GM19193 (cell line): ENCODE results near the gene CCL14.

Experiments used
- POLR2A ChIP-seq: IDR thresholded peaks from 4 replicates; pipeline ENCODE4 v1.6.1; 2011; ENCODE audit not compliant: insufficient read depth, insufficient read length; ENCODE audit errors: extremely low read depth

Gene CCL14

DNA sequence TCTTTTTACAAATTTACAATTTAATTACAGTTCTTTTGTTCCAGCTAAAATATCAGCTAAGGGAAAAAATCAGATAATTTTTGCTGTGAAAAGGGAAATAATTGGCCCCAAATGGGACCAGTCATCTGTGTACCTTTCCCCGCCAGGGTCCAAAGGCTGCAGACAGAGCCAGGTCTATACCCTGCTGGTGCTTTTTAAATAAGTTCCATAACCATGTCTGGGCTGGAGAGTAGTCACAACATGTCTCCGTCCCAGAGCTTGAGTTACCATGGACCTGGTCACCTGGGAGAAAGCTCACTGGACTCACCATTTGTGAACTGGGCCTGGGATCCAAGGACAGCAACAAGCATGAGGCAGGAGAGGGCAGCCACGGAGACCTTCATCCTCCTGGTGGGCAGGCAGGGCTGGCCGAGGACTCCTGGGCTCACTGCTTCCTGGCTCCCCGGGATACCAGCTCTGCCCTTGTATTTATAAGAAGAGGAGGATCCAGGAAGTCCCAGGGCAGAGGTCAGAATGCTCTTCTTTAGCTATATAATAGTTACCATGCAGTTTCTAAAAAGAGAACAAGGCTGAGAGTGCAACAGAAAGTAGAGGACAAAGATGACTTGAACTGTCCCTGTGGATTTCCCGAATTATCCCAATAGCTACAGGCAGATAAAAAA is 14.7 kb upstream of the CCL14 start, which contains the start of gene CCL15:
CCL15 (minus strand) TSS at position 444 of the 662 bp plus-strand sequence; CDS start at position 383, 61 bp downstream.
- no peak for TF ChIP-seq POLR2A

DNA sequence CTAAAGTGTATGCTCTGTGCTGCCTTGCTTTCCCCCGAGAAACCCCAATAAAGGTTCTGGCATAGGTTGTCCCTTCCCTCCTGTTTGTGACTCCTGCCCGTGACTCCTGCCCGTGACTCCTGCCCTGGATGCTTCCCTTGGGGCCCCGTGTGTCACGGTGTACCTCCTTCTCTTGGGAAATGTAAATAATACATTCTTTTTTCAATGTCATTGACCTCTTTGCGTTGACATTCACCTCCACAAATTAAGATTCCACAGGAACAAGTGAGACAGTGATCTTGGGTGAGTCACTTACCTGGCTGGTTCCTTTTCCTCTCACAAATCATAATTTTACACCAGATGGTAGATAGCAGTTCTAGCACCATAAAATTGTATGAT is 14.2 kb upstream of the CCL14 start:
- no peak for TF ChIP-seq POLR2A

DNA sequence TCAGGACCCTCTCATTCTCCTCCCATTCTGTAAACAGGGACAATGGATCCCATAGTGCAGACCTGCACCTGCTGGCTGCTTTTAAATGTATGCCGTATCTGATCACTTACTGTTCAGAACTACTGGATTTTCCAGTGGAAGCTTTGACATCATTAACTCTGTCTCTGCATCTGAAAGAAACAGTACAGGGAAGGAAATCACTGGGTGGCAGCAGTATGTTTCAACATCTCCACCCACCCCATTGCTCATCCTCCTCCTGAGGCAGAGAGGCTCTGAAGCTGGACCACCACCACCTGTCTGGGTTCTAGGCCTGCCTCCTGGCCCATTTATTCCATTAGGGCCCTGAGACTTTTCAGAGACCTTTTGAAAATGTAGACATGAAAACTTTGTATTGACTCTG is 12.2 kb upstream of the CCL14 start:
- TF ChIP-seq POLR2A, result no peak

DNA sequence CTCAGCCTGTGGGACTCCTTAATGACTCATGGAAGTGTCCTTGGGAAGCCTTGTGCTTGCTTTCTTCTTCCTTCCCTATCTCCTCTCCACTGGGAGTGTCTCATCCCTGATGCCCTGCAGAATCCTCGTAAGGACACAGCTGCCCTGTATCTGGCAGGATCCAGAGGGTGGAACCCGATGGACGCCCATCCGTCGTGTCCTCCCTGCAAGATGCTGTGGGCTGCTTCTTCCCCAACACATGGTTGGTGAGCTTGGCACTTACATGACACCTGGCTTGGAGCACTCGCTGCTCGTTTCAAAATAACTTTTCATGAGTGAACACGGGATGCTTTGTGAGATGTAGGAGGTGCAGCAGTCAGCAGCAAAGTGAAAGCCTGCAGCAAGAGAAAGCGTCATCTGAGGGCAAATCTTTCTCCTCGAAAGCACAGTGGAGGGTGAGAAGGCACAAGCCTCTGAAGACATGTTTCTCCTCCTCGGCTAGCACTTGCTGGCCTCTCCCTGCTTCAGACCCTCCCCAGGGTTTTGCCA is 11.6 kb upstream of the CCL14 start:
- TF ChIP-seq POLR2A, result no peak

DNA sequence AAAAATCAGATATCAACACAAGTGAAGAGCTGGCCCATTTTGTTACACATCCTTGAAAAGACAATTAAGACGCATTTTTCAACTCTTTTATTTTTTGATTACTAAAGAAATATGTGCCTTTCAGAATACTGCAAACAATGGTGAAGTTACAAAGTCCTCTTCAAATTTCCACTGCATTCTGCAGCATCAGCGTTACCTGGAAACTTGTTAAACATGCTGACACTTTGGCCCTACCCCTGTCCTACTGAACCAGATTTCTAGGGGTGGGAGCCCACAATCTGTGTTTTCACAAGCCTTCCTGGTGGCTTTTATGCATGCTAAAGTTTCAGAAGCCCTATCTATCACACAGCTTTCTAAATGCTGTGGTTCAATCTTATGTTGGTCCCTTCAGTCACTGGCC is 4.5 kb upstream of the CCL14 start:
- no peak for TF ChIP-seq POLR2A

DNA sequence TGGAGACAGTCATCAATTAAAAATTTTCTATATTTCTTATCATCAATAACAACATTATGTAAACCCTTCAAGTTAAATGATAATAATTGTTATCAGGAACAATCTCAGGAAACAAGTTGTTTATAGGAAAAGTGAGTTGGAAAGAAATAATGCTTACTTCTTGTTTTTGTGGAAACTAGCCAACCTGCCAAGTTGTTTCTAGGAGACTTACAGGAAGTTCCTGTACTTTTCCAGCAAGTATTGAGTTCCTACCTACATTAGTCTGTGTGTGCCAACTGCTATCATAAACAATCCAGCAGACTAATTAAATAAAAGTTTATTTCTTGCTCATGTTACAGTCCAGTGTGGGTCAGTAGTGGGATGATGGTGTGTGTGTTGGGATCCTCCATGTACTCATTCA is 1.6 kb upstream of the CCL14 start:
- TF ChIP-seq POLR2A, result no peak

DNA sequence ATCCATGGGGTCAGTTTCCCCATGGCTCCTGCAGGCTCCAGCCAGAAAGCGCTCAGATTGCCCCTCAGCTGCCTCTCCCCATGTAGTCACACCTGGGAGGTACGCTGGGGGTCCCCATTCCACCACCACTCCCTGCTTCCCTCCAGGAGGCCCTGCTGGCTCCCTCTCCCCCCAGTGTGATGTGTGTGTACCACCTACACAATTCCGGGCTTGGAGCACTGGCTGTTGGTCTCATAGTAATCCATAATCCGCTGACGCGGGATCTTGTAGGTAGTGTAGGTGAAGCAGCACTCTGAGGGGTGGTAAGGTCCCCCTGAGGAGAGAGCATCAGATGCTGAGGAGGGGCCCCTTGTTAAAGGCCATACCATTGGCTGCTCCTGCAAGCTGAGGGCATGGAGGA is 2.4 kb downstream of the CCL14 start:
- no peak for TF ChIP-seq POLR2A

DNA sequence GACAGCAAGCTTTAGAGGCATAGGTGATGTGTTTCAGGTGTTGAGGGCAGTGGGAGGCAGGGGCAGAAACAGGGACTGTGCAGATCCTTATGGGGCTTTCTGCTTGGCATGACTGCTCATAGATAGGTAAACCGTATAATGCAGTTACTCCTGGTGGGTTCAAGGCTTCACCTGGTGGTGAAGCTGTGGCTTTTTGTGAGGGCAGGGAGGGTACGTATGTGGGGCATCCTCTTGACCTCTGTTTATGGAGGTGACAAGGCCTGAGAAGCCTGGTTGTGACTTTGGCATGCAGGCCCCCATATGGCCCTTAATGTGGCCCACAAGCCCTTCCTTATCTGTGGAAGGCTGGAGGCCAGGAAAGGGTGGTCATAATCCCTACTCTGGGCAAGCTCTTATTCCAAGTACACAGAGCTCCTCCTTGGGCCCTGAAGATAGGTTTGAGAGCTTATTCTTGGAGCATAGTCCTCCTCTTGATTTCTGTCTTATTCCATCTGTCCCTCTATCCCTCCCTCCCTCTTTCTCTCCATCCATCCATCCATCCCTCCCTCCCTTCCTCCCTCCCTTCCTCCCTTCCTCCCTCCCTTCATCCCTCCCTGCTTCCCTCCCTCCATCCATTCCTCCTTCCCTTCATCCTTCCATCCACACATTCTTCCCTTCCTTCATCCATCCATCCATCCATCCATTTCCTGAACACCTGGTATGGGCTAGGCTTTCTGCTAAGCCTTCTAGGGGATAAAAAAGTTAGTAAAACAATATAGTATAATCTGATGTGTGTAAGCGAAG is 3.9 kb downstream of the CCL14 start:
- no peak for TF ChIP-seq POLR2A

DNA sequence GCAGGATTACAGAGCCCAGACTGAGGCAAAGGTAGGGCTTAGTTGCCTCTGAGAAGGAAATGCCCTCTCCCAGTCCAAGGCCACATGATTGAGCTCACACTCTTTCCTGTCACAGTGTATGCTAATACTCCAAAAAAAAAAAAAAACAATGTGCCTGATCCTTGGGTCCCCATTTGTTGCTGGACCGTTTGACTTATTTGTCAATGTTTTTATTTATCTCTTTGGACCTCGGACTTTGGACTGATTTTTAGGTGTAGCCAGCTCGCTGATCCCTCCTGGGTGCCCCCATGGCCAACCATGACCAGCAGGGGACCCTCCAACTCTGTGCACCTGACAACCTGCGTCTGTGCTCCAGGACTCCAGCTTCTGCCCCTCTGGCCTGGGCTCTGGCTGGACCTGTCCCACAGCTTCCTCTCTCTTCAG is 4.6 kb downstream of the CCL14 start:
- no peak for TF ChIP-seq POLR2A

DNA sequence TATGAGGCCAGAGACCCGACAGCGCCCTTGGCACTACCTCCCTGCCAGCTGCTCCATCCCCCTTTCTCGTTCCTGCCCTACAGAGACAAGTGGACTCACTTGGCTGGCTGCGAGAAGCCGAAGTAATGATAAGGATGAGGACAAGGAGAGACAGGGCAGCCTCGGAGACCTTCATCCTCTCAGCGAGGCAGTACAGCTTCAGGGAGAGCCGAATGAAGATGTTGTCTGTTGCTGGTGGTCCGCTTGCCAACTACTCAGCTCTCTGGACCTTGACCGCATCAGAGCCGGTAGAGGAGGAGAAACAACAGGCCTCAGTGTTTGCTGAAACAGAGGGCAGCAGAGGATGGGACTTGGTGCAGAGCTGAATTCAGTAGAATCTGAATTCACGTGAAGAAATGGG is 5.3 kb downstream of the CCL14 start, which contains the start of gene CCL16:
CCL16 (minus strand) TSS at position 252 of the 400 bp plus-strand sequence; CDS start at position 175, 77 bp downstream.
- no peak for TF ChIP-seq POLR2A

DNA sequence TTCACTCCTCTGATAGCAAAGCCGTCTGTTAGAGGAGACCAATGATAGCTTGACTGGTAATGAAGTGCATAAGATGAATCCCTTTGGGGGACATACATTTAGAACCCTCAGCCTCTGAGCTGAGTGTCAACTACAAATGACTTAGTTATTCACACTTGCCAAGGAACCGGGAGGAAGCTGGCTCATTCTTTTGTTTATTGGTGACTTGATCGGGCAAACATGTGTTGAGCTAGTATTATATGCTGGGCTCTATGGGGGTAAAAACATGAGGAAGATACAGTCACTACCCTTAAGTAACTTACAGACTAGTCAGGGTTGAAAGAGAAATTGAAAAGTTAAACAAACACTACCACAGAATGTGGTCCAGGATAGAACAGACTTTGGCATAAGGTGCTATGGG is 8.2 kb downstream of the CCL14 start:
- no peak for TF ChIP-seq POLR2A

DNA sequence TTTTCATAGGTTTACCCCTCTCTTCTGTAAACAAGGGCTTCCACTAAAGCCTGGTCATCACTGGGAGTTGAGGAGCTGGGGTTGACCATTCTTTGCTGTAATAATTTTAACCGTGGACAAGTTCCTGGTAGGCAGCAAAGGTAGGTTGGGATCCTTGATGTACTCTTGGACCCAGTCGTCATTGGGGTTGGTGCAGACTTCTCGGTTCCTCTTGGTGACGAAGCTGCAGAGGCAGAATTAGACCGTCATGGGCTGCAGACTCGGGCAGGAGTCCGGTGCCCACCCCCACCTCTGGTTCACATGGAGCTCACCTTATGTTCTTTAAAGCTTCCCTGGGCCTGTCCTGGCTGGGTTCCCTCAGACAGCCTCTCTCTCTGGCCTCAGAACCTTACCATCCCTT is 9.0 kb downstream of the CCL14 start:
- no peak for TF ChIP-seq POLR2A

DNA sequence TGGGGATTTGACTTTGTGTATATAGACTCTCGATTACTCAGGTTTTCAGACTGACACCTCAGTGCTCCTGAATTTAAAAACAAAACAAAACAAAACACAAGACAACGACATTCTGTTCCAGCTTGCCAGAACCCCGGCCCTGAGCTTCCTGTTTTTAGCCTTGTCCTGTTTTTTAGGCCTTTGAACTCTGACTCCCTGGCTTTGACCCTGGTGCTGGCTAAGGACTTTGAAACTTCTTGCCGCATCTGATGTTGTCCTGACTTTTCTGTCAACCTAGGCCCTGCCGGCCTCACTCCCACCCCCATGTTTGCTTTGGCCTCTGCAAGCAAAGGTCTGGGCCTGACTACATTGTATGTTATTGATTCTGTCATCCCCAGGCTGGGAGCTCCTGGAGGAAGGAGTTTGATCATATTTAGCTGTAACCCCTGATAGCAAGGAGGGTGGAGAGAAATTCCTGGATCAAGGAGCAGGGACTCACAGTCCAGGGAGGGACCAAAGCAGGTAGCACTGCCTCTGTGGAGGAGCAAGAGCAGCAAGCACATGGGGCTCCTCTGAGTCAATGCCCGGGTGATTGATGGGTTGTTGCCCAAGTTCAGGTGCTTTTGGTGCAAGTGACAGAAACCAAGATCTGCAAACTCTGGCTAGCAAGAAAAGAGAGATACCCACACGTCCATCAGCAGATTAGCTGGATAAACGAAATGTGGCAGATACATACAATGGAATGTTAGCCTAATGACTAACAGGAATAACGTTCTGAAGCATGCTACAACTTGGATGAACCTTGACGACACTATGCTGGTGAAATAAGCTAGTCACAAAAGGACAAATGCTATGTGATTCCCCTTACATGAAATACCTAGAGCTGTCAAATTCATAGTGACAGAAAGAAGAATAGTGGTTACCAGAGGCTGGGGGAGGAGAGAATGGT is 12.9 kb downstream of the CCL14 start:
- TF ChIP-seq POLR2A, result no peak

DNA sequence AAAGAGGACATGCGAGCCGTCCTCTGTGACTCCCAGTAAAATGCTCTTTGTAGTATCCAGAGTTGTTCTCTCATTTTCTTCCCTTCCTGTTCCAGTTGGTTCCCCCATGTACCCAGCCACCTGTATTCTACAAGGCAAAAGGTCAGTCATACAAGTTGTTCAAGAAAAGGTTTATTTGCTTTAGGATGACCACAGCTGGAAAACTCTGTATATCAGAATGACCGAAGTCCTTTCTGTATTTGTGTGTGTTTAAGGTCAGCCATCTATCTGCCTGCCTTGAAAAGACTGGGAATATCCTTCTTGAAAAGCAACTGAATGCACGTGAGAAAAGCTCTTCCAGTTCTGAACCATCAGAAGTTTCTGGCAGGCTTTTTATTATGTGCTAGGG is 13.6 kb downstream of the CCL14 start:
- TF ChIP-seq POLR2A, result no peak

DNA sequence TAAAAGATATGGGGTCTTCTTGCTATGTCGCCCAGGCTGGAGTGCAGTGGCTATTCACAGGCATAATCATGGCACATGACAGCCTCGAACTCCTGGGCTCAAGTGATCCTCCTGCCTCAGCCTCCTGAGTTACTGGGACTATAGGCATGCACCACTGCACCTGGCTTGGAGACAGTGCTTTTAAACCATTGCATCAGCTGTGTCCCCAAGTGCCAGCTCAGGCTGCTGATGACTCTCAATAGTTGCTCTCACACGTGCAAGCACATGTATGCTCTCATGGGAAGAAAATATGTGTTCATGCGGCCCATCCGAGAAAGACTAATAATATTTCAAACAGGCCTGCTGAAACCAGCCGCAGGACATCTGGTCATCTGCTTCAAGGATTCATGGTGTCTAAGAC is 14.0 kb downstream of the CCL14 start:
- no peak for TF ChIP-seq POLR2A
